Femur (tissue), 1 donor: Measurements from ENCODE around the gene FOLR3.
"Not testable (repeated sequence)": the region's sequence is repeated elsewhere in the genome, so short reads cannot be mapped to it uniquely, and the experiment has no call there.

Experiments used
- DNase-seq: peaks from one replicate; pipeline ENCODE4 v3.0.0-alpha.2; 2017

The FOLR3 gene

DNA sequence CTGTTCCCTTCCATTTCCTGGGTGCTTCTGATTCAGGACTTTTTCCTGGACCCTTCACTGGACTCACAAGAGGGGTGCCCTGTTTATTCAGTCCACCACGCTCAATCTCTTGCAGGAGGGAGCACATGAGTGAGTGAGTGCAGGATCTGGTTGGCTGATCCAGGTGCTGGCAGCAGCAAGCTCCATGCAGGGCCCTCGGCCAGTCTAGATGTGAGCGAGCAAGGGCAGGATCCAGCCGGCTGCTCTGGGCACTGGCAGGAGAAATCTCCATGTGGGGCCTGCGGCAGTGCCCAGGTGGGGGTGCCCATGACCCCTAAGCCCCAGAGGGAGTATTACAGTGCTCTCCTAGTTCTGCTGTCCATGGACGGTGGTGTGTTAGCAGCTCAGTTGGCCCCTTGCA lies 11.5 kb upstream of the FOLR3 start:
- no peak for DNase-seq

DNA sequence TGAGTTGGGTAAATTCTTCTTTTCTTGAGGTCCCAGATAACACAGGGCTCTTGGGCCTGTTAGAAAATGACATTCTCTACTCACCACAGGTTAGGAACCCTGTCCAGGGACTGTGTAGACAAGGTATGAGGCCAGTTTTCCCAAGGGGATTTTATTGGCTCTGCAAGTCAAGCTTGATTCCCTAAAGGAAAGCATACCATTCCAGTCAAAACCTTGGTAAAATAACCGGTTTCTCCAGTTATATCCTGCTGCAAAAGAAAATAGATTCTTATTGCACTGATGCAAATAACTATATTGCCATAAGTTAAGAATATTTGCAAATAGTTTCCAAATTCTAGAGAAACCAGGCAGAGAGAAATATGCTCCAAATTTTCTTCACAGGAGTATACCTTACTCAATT lies 9.6 kb upstream of the FOLR3 start:
- DNase-seq, result no peak

- no peak for DNase-seq
Observed at GRCh38 chr11:72127923-72128322, 7.6 kb upstream of the FOLR3 start.

DNA sequence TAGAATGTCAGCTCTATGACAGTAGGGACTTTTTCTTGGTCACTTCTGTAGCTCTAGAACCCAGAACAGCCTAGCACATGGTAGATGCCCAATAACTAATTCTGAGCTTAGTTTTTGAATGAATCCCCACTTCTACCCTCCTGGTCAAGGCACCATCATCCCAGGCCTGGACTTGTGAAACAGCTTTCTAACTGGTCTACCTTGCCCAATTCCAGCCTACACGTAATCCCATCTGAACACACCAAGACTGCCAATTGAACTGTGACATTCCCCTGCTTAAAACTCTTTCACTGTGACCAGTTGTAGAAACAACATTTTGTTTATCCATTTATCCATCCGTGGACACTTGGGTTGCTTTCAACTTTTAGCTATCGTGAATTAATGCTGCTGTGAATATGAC lies 6.1 kb upstream of the FOLR3 start:
- DNase-seq, result no peak

- no peak for DNase-seq
Observed at GRCh38 chr11:72132646-72133045, 2.9 kb upstream of the FOLR3 start.

- DNase-seq, result no peak
Observed at GRCh38 chr11:72135891-72136683, 562 bp downstream of the FOLR3 start.

- DNase-seq, result no peak
Observed at GRCh38 chr11:72136684-72137262, 1.2 kb downstream of the FOLR3 start.

DNA sequence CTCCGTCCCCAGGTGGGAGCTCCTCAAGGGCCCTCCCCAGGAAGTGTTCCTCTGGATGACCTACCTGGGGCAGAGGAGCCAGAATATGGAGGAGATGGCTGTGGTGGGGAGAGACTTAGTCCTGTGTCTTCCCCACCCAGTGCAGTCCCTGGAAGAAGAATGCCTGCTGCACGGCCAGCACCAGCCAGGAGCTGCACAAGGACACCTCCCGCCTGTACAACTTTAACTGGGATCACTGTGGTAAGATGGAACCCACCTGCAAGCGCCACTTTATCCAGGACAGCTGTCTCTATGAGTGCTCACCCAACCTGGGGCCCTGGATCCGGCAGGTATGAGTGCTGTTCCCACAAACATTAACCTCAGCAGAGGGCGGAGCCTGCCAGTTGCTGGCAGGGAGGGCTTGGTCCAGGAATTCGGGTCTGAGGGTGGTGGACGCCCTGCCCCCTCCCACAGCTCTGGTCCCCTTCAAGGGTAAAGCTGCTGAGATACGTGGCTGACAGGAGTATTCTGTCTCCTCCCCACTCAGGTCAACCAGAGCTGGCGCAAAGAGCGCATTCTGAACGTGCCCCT lies 3.4 kb downstream of the FOLR3 start:
- DNase-seq, result no peak

- no peak for DNase-seq
Observed at GRCh38 chr11:72139500-72139899, 4.0 kb downstream of the FOLR3 start.

DNA sequence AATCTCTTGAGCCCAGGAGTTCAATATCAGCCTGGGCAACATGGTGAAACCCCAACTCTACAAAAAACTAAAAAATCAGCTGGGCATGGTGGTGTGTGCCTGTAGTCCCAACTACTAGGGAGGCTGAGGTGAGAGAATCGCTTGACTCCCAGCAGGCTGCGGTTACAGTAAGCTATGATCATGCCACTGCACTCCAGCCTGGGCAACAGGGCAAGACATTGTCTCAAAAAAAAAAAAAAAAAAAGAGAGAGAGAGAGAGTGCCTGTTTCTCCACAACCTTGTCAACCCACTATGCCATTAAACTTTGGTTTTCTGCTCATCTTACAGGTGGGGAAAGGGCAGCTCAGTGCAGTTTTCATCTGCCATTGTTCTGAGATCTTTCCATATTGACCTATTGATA lies 5.1 kb downstream of the FOLR3 start:
- no peak for DNase-seq

DNA sequence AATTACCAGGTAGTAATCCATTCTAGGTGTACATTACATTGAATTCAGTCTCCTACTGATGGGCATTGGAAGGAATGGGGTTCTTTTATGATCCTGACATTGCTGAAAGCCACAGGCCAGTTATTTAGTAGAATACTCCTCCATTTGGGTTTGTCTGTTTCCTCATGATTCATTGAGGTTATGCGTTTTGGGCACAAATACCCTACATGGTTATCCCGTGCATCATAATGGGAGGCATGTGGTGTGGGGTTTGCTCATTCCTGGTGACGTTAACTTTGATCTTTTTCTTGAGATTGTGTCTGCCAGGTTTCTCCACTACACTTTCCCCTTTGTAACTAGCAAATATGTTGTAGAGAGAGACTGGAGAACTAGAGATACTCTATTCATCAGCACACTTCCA lies 5.5 kb downstream of the FOLR3 start:
- DNase-seq, result no peak

- DNase-seq, result not testable (repeated sequence)
Observed at GRCh38 chr11:72142086-72142485, 6.6 kb downstream of the FOLR3 start.

GRCh38 chr11:72142543-72142942 lies 7.0 kb downstream of the FOLR3 start:
- DNase-seq, result not testable (repeated sequence)

GRCh38 chr11:72144807-72145565 lies 9.5 kb downstream of the FOLR3 start:
- no peak for DNase-seq

DNA sequence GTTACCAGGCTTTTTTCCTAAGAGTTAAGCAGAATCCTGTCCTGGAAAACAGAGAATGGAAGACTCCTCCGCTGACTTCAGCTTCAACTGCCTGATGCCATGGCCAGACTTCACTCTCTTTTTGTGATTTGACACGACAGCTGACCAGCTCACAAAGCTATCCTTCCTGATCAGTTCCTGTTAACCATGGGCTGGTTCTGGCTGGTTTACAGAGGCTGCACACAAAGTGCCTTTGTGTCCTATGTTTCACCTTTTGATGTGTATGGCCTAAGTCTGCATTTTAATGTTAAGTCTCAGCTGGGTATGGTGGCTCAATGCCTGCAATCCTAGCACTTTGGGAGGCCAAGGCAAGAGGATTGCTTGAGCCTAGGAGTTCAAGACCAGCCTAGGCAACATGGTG lies 11.1 kb downstream of the FOLR3 start:
- DNase-seq, result no peak

GRCh38 chr11:72150882-72151281 lies 15.4 kb downstream of the FOLR3 start:
- DNase-seq, result no peak

- DNase-seq, result not testable (repeated sequence)
Observed at GRCh38 chr11:72153874-72154273, 18.3 kb downstream of the FOLR3 start.

DNA sequence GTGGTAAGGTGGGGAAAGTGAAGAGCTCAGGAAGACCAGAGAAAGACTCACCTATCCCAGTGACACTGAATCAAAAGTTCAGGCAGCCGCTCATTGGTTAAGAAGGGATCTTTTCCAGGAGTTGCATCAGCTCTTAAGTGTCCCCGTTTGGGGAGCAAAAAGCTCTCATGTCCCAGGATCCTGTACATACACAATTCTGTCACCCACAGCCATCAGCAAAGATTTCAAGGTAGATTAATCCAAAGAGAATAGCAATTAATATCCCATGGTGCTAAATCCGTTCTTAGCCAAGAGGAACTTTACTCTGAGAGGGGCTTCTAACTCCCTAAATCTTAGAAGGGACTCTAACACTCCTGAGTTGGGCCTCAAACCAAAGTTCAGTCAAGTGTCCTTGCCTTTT lies 19.3 kb downstream of the FOLR3 start:
- DNase-seq, result no peak

DNA sequence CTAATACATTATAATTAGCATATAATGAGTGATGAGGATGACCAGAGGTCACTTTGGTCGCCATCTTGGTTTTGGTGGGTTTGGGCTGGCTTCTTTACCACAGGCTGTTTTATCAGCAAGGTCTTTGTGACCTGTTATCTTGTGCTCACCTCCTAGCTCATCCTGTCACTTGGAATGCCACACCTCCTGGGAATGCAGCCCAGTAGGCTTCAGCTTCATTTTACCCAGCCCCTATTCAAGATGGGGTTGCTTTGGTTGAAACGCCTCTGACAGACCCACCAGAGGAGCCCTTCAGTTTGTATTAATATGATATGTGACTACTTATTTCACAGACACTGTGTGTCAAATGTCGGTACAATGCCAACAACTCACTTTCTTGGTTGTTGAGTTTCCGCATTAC lies 20.2 kb downstream of the FOLR3 start:
- no peak for DNase-seq

DNA sequence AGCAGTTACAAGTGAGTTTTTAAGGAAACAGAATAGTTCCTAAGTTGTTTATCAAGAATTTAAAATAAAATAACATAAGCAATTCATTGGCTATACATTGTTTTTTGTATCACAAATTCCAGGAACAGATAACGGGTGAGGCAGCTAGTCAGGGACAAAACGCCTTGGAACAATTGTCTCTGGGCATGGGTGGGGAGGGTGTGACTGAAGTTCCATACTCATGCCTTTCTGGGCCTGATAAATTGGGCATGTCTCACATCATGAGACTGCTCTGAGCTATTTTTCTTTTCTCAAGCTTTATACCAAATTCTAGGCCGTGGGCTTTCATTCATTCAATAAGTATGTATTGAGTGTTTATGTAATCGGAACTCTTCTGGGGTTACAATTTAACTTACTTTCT lies 21.6 kb downstream of the FOLR3 start:
- no peak for DNase-seq

DNA sequence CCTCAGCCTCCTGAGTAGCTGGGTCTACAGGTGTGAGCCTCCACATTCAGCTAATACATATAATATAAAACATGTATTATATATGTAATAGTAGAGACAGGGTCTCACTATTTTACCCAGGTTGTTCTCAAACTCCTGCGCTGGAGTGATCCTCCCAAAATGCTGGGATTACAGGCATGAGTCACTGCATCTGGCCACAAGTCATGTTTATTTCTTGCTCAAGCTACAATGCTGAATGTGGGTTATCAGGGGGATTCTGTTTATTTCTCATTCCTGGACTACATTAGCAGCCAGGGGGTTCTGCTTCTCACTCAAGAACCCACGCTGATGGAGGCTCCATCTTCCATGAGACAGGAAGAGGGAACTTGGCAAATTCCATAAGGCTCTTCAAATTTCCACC lies 24.8 kb downstream of the FOLR3 start:
- DNase-seq, result no peak

- DNase-seq, result no peak
Observed at GRCh38 chr11:72162891-72163492, 27.5 kb downstream of the FOLR3 start.

DNA sequence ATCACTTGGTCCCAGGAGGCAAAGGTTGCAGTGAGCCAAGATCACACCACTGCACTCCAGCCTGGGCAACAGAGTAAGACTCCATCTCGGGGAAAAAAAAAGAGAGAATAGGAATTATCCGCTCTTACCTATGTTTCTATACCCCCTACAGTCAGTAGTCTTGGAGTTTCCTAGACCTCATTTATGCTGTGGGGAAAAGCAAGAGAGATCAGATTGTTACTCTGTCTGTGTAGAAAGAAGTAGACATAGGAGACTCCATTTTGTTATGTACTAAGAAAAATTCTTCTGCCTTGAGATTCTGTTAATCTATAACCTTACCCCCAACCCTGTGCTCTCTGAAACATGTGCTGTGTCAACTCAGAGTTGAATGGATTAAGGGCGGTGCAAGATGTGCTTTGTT lies 28.7 kb downstream of the FOLR3 start:
- DNase-seq, result not testable (repeated sequence)
